Measurements from ENCODE around the gene FABP1. TPM values are rescaled to one million over a fixed set of nuclear protein-coding genes. Genes with fewer than 3 reads are reported as not detected.

FABP1 gene
- total RNA-seq, 4 donors from 2014 or later, result not detected

DNA sequence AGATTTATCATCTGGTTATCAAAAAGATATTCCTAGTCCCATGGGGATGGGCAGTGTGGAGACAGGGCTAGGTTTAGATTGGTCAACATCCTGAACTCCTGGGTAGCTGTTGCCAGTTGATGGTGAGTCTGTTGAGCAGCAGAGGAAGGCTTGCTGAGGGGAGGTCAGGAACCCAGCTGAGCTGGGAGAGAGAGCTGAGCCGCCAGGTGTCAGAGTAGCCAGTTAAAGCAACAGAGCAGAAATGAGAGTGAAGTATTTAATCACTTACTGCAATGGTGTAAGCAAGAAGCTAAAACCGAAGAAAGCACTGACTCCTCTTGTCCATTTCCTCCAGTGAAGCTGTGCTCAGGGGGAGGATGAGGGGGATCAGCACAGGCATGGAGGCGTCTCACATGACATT is 30.7 kb downstream of the FABP1 start:
- intact Hi-C loops (cut with DNase I), result no loop called here
- no peaks in the 10 kb centered on the region for H3K36me3 ChIP-seq
- no peaks in the 10 kb centered on the region for H3K9me3 ChIP-seq
- no peak for DNase-seq
- H3K4me1 ChIP-seq, result peaks cover 0 to 11% (median 0%) of the 10 kb centered on the region in 3 donors
- WGBS, 2 donors, result 66 to 71% methylated on average over 3 of the region's 3 CpGs
- TF ChIP-seq POLR2A (IDR thresholded peaks at IDR 0.05), result no peak
- TF ChIP-seq, protein P1, sequence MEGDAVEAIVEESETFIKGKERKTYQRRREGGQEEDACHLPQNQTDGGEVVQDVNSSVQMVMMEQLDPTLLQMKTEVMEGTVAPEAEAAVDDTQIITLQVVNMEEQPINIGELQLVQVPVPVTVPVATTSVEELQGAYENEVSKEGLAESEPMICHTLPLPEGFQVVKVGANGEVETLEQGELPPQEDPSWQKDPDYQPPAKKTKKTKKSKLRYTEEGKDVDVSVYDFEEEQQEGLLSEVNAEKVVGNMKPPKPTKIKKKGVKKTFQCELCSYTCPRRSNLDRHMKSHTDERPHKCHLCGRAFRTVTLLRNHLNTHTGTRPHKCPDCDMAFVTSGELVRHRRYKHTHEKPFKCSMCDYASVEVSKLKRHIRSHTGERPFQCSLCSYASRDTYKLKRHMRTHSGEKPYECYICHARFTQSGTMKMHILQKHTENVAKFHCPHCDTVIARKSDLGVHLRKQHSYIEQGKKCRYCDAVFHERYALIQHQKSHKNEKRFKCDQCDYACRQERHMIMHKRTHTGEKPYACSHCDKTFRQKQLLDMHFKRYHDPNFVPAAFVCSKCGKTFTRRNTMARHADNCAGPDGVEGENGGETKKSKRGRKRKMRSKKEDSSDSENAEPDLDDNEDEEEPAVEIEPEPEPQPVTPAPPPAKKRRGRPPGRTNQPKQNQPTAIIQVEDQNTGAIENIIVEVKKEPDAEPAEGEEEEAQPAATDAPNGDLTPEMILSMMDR (IDR thresholded peaks at IDR 0.05), result no peak
- no peak overlapping the region for H3K4me3 ChIP-seq
- H3K27ac ChIP-seq, result no peak overlapping the region
- peaks cover 0 to 4% (median 0%) of the 10 kb centered on the region in 4 donors for H3K27me3 ChIP-seq

DNA sequence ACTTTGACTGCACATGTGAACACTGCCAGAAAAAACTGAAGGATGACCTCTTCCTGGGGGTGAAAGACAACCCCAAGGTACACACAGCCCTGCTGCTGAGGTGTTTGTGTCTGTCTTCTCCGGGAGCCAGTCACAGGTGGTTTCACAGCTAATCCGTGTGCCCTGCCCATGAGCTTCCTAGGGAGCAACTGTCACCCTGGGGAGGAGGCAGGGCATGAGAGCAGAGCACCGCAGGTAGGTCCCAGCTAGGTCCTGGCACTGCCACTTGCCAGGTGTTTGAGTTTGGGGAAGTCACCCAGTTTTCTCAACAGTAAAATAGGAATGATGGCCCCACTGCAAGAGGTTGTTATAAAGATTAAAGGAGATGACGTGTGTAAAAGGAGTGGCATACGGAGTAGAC is 31.2 kb downstream of the FABP1 start:
- H3K4me3 ChIP-seq, result no peak overlapping the region
- DNase-seq, result no peak
- no peak overlapping the region for H3K27ac ChIP-seq
- H3K4me1 ChIP-seq, result peaks cover 0 to 11% (median 0%) of the 10 kb centered on the region in 3 donors
- TF ChIP-seq, protein P1 (IDR thresholded peaks at IDR 0.05), result no peak
- no peak for TF ChIP-seq POLR2A (IDR thresholded peaks at IDR 0.05)
- H3K36me3 ChIP-seq, result no peaks in the 10 kb centered on the region
- H3K9me3 ChIP-seq, result no peaks in the 10 kb centered on the region
- peaks cover 0 to 4% (median 0%) of the 10 kb centered on the region in 4 donors for H3K27me3 ChIP-seq
- WGBS, 2 donors, result 74 to 94% methylated on average over 4 to 5 of the region's 5 CpGs
- intact Hi-C loops (cut with DNase I), result no loop called here

DNA sequence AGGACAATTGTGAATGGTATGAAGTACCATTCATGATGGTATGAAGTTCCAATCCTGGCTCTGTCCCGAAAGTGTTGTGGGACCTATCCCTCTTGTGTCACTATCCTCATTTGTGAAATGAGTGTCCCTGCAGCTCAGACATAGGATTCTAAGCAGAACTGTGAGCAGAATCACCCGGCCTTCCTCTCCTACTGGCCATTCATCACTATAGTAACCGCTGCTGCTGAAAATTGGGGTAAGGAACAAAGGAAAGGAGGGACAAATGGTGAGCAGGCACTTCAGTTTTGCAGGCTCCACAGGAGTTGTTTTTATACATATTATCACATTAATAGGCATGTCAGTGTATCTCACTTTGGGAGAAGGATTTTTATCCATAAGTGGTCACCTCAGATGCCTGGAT is 32.8 kb downstream of the FABP1 start:
- WGBS, 2 donors, result 61 to 63% methylated on average over 3 of the region's 3 CpGs
- no peak for TF ChIP-seq POLR2A (IDR thresholded peaks at IDR 0.05)
- TF ChIP-seq, protein P1 (IDR thresholded peaks at IDR 0.05), result no peak
- Histone ChIP-seq H3K27me3 (peaks cover 0 to 4% (median 0%) of the 10 kb centered on the region in 4 donors), H3K27ac (no peak overlapping the region), H3K36me3 (no peaks in the 10 kb centered on the region), H3K4me3 (no peak overlapping the region), H3K9me3 (no peaks in the 10 kb centered on the region), H3K4me1 (peaks cover 0 to 3% (median 0%) of the 10 kb centered on the region in 3 donors)
- intact Hi-C loops (cut with DNase I), result no loop called here
- DNase-seq, result no peak

DNA sequence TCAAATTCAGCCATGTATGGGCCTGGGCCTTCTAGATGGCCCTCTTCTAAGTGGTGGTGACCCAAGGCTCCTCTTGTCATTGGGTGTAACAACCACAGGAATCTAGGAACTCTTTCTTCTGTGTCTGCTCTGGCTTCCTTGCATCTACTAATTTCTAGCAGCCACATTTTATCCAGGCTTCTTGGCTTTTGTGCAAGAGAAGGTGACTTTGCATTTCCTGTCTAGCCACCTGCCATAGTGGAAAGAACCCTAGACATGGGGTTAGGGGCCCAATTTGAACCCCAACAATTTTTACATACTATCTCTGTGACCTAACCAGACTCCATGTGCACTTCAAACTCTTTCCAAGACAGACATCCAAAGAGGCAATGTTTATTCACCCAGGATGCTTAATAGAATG is 35.1 kb downstream of the FABP1 start:
- no peak overlapping the region for H3K27ac ChIP-seq
- no peak for TF ChIP-seq POLR2A (IDR thresholded peaks at IDR 0.05)
- TF ChIP-seq, protein P1 (IDR thresholded peaks at IDR 0.05), result no peak
- H3K9me3 ChIP-seq, result no peaks in the 10 kb centered on the region
- peaks cover 0 to 4% (median 0%) of the 10 kb centered on the region in 4 donors for H3K27me3 ChIP-seq
- intact Hi-C loops (cut with DNase I), result no loop called here
- H3K36me3 ChIP-seq, result no peaks in the 10 kb centered on the region
- no peak overlapping the region for H3K4me3 ChIP-seq
- no peak for DNase-seq
- no peaks in the 10 kb centered on the region for H3K4me1 ChIP-seq

DNA sequence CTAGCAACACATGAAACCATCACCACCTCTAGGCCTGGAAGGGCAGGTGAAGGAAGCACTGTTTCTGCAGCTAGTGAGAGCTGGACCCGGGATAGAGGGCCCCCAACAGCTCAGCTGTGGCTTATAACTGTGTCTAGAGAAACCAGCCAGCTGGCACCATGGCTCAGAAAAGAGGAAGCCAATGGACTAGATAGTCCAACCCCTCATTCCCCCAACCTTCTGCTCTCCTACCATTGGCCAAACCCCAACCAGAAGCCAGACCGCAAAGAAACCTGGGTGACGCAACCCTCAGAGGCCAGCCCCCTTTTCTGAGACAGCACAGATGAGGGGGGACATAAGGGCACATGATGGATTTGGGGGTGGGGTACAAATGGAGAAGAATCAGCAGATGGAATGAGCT is 35.9 kb downstream of the FABP1 start:
- intact Hi-C loops (cut with DNase I), result no loop called here
- H3K9me3 ChIP-seq, result no peaks in the 10 kb centered on the region
- H3K27ac ChIP-seq, result no peak overlapping the region
- H3K4me3 ChIP-seq, result no peak overlapping the region
- H3K27me3 ChIP-seq, result peaks cover 0 to 4% (median 0%) of the 10 kb centered on the region in 4 donors
- DNase-seq, result no peak
- no peaks in the 10 kb centered on the region for H3K36me3 ChIP-seq
- 68 to 91% methylated on average over 2 to 3 of the region's 3 CpGs for WGBS, 2 donors
- H3K4me1 ChIP-seq, result no peaks in the 10 kb centered on the region
- TF ChIP-seq POLR2A (IDR thresholded peaks at IDR 0.05), result no peak
- TF ChIP-seq, protein P1 (IDR thresholded peaks at IDR 0.05), result no peak
